Skeletal muscle tissue (tissue), 4 donors: ENCODE results near the gene SULT2B1. TPM values are rescaled to one million over a fixed set of nuclear protein-coding genes. Genes with fewer than 3 reads are reported as not detected.

ENCODE experiments used
- H3K27ac ChIP-seq: one replicate; pipeline ENCODE4 v1.7.0; 2013; ENCODE audit warnings: mild to moderate bottlenecking, low read depth, low read length, inconsistent platforms
- H3K27me3 ChIP-seq, 3 donors: one replicate each; pipeline ENCODE4 v1.7.0; 2013; ENCODE audit warnings: low read length in 3 of 3; ENCODE audit not compliant: control insufficient read depth in 3 of 3, insufficient read depth in 3 of 3
- H3K36me3 ChIP-seq, 3 donors: one replicate each; pipeline ENCODE4 v1.7.0; 2013; ENCODE audit warnings: low read length in 3 of 3; ENCODE audit not compliant: control insufficient read depth in 3 of 3, insufficient read depth in 3 of 3
- H3K4me1 ChIP-seq, 3 donors: one replicate each; pipeline ENCODE4 v1.7.0; 2013; ENCODE audit warnings: low read length in 3 of 3, mild to moderate bottlenecking in 3 of 3; ENCODE audit not compliant: control insufficient read depth in 3 of 3, insufficient read depth in 3 of 3
- H3K4me3 ChIP-seq, 3 donors: one replicate each; pipeline ENCODE4 v1.7.0; 2013; ENCODE audit warnings: low read length in 3 of 3
- H3K9ac ChIP-seq, 3 donors: one replicate each; pipeline ENCODE4 v1.7.0; 2013; ENCODE audit warnings: low read length in 3 of 3, mild to moderate bottlenecking in 3 of 3, moderate library complexity in 2 of 3, low read depth in 1 of 3
- H3K9me3 ChIP-seq, 3 donors: one replicate each; pipeline ENCODE4 v1.7.0; 2013; ENCODE audit warnings: low read length in 3 of 3; ENCODE audit not compliant: control insufficient read depth in 3 of 3
- total RNA-seq: library from RNA; depleted of rRNA; stranded (reverse); fragments of >200 nt; gene quantifications from one replicate; pipeline ENCODE4 v1.2.3, GENCODE V29; 2014
- donor health status: Osteomylitis.

The SULT2B1 gene
- total RNA-seq, 1 donor from 2014 or later: not detected

GRCh38 chr19:48556163-48556562 is 4.2 kb downstream of the SULT2B1 start:
- Histone ChIP-seq H3K27me3 (peaks cover 11 to 21% (median 19%) of the 10 kb centered on the region in 3 donors), H3K9ac (no peak overlapping the region), H3K9me3 (no peaks in the 10 kb centered on the region), H3K4me1 (peaks cover 0 to 4% (median 0%) of the 10 kb centered on the region in 3 donors), H3K36me3 (no peaks in the 10 kb centered on the region), H3K27ac (no peak overlapping the region), H3K4me3 (no peak overlapping the region)

DNA sequence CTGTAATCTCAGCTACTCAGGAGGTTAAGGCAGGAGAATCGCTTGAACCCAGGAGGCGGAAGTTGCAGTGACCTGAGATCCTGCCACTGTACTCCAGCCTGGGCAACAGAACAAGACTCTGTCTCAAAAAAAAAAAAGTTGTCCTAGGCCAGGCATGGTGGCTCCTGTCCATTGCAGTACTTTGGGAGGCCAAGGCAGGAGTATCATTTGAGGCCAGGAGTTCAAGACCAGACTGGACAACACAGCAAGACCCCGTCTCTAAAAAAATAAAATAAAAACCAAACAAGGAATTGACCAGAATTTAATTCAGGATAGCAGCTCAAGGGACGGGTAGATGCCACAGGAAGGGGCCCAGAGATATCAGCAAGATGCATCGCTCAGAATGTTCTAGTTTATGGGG is 4.9 kb downstream of the SULT2B1 start:
- Histone ChIP-seq H3K9ac (no peak overlapping the region), H3K9me3 (no peaks in the 10 kb centered on the region), H3K27me3 (peaks cover 5 to 15% (median 14%) of the 10 kb centered on the region in 3 donors), H3K4me1 (peaks cover 0 to 4% (median 0%) of the 10 kb centered on the region in 3 donors), H3K4me3 (no peak overlapping the region), H3K27ac (no peak overlapping the region), H3K36me3 (no peaks in the 10 kb centered on the region)

- Histone ChIP-seq H3K36me3 (no peaks in the 10 kb centered on the region), H3K9me3 (no peaks in the 10 kb centered on the region), H3K4me1 (peaks cover 0 to 6% (median 0%) of the 10 kb centered on the region in 3 donors), H3K27me3 (peaks cover 4 to 14% (median 8%) of the 10 kb centered on the region in 3 donors), H3K27ac (no peak overlapping the region), H3K9ac (no peak overlapping the region), H3K4me3 (no peak overlapping the region)
Measured at GRCh38 chr19:48558018-48558684, 6.2 kb downstream of the SULT2B1 start.

DNA sequence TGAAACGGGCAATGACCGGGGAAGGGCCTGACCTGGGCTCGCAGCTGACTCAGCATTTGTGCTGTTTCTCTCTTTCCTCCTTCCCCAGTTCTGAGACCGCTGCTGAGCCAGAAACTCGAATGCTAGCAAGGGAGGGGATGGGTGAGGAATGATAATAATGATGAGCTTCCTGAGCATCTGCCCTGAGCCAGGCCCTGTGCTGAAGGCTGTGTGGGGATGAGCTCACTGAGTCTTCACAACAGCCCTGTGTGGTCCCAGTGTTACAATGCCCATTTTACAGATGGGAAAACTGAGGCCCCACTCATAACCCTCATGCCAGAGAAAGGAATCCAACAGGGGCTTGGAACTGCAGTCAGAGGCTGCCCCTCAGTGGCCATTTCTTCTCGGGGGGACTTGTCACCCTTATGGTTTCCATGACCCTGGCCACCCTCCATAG is 8.1 kb downstream of the SULT2B1 start:
- H3K36me3 ChIP-seq: no peaks in the 10 kb centered on the region
- peaks cover 0 to 10% (median 0%) of the 10 kb centered on the region in 3 donors for H3K4me1 ChIP-seq
- no peak overlapping the region for H3K27ac ChIP-seq
- no peak overlapping the region for H3K9ac ChIP-seq
- no peak overlapping the region for H3K4me3 ChIP-seq
- H3K27me3 ChIP-seq: peaks cover 4 to 14% (median 8%) of the 10 kb centered on the region in 3 donors
- H3K9me3 ChIP-seq: no peaks in the 10 kb centered on the region

DNA sequence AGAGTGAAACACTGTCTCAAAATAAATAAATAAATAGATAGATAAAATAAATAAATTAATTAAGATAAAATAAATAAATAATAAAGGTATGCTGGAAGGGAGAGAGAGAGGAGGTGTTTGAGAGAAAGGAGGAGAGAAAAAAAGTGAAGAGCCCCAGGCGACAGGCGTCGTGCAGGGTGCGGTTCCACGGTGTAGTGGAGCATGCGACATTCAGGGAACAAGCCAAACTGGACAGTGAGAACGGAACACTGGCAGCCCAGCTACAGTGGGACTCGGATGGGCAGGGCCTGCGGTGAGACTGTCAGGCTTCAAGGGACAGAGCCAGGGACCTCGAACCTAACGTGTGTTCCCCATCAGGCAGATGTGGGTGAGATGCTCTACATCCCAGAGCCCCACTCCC is 9.4 kb downstream of the SULT2B1 start:
- peaks cover 0 to 10% (median 0%) of the 10 kb centered on the region in 3 donors for H3K4me1 ChIP-seq
- peaks cover 4 to 14% (median 8%) of the 10 kb centered on the region in 3 donors for H3K27me3 ChIP-seq
- no peaks in the 10 kb centered on the region for H3K36me3 ChIP-seq
- no peaks in the 10 kb centered on the region for H3K9me3 ChIP-seq
- no peak overlapping the region for H3K9ac ChIP-seq
- H3K27ac ChIP-seq: no peak overlapping the region
- H3K4me3 ChIP-seq: no peak overlapping the region

GRCh38 chr19:48565090-48565489 is 13.1 kb downstream of the SULT2B1 start:
- Histone ChIP-seq H3K4me1 (peaks cover 10 to 20% (median 10%) of the 10 kb centered on the region in 3 donors), H3K36me3 (no peaks in the 10 kb centered on the region), H3K9ac (no peak overlapping the region), H3K27ac (no peak overlapping the region), H3K9me3 (no peaks in the 10 kb centered on the region), H3K4me3 (no peak overlapping the region), H3K27me3 (peaks cover 0 to under 1% (median 0%) of the 10 kb centered on the region in 3 donors)

GRCh38 chr19:48568345-48568886 is 16.4 kb downstream of the SULT2B1 start:
- H3K9ac ChIP-seq: peak overlapping the region; percentile 40 to 56 (median 51)
- H3K36me3 ChIP-seq: no peaks in the 10 kb centered on the region
- peaks cover 10 to 15% (median 13%) of the 10 kb centered on the region in 3 donors for H3K4me1 ChIP-seq
- H3K27me3 ChIP-seq: no peaks in the 10 kb centered on the region
- peak overlapping the region; percentile 86 for H3K27ac ChIP-seq
- H3K9me3 ChIP-seq: no peaks in the 10 kb centered on the region
- H3K4me3 ChIP-seq: peak overlapping the region in 2 of 3 donors; percentile 48 to 49

- no peak overlapping the region for H3K9ac ChIP-seq
- H3K27ac ChIP-seq: peak overlapping the region; percentile 55
- H3K4me3 ChIP-seq: no peak overlapping the region
- peaks cover 10 to 14% (median 13%) of the 10 kb centered on the region in 3 donors for H3K4me1 ChIP-seq
- H3K9me3 ChIP-seq: no peaks in the 10 kb centered on the region
- no peaks in the 10 kb centered on the region for H3K36me3 ChIP-seq
- no peaks in the 10 kb centered on the region for H3K27me3 ChIP-seq
Measured at GRCh38 chr19:48569814-48570213, 17.8 kb downstream of the SULT2B1 start.

GRCh38 chr19:48571378-48572162 is 19.6 kb downstream of the SULT2B1 start:
- Histone ChIP-seq H3K27ac (no peak overlapping the region), H3K9ac (no peak overlapping the region), H3K36me3 (no peaks in the 10 kb centered on the region), H3K9me3 (no peaks in the 10 kb centered on the region), H3K4me3 (no peak overlapping the region), H3K4me1 (peaks cover 10 to 14% (median 13%) of the 10 kb centered on the region in 3 donors), H3K27me3 (no peaks in the 10 kb centered on the region)

- Histone ChIP-seq H3K27me3 (no peaks in the 10 kb centered on the region), H3K27ac (no peak overlapping the region), H3K4me1 (peaks cover 5 to 8% (median 7%) of the 10 kb centered on the region in 3 donors), H3K9me3 (no peaks in the 10 kb centered on the region), H3K36me3 (no peaks in the 10 kb centered on the region), H3K9ac (no peak overlapping the region), H3K4me3 (no peak overlapping the region)
Measured at GRCh38 chr19:48573163-48573505, 21.2 kb downstream of the SULT2B1 start.
